IPS DF 19.7 (cell line): Measurements from ENCODE around the gene TADA2A.
"Not testable (repeated sequence)": the region's sequence is repeated elsewhere in the genome, so short reads cannot be mapped to it uniquely, and the experiment has no call there.

Experiments used
- DNase-seq: peaks from one replicate; pipeline ENCODE4 v3.0.0-alpha.2; 2013; ENCODE audit warnings: low read depth, low spot score

Gene TADA2A

GRCh38 chr17:37490638-37491614, 84.2 kb downstream of the TADA2A start:
- no peak for DNase-seq

- no peak for DNase-seq
These were observed 85.5 kb downstream of the TADA2A start for GRCh38 chr17:37492167-37492566.

- DNase-seq = no peak
These were observed 86.8 kb downstream of the TADA2A start for GRCh38 chr17:37493249-37494027.

GRCh38 chr17:37494401-37494831, 87.7 kb downstream of the TADA2A start:
- no peak for DNase-seq

GRCh38 chr17:37494971-37495370, 88.3 kb downstream of the TADA2A start:
- no peak for DNase-seq

- DNase-seq = no peak
These were observed 93.7 kb downstream of the TADA2A start for GRCh38 chr17:37500378-37500777.

- no peak for DNase-seq
These were observed 95.6 kb downstream of the TADA2A start for GRCh38 chr17:37502009-37502936.

- no peak for DNase-seq
These were observed 96.5 kb downstream of the TADA2A start for GRCh38 chr17:37503148-37503547.

GRCh38 chr17:37505333-37505732, 98.6 kb downstream of the TADA2A start:
- DNase-seq = no peak

- no peak for DNase-seq
These were observed 100.0 kb downstream of the TADA2A start for GRCh38 chr17:37506678-37507077.

- no peak for DNase-seq
These were observed 100.4 kb downstream of the TADA2A start for GRCh38 chr17:37507111-37507510.

GRCh38 chr17:37510056-37510455, 103.4 kb downstream of the TADA2A start:
- no peak for DNase-seq

GRCh38 chr17:37511642-37512041, 105.0 kb downstream of the TADA2A start:
- not testable (repeated sequence) for DNase-seq

GRCh38 chr17:37512442-37513068, 105.9 kb downstream of the TADA2A start:
- no peak for DNase-seq

- DNase-seq = no peak
These were observed 107.0 kb downstream of the TADA2A start for GRCh38 chr17:37513711-37514110.

- no peak for DNase-seq
These were observed 109.5 kb downstream of the TADA2A start for GRCh38 chr17:37516127-37516571.

GRCh38 chr17:37517881-37518280, 111.2 kb downstream of the TADA2A start:
- DNase-seq = no peak

- DNase-seq = no peak
These were observed 112.1 kb downstream of the TADA2A start for GRCh38 chr17:37518826-37519225.

GRCh38 chr17:37519251-37519985, 112.7 kb downstream of the TADA2A start:
- DNase-seq = no peak

- no peak for DNase-seq
These were observed 113.5 kb downstream of the TADA2A start for GRCh38 chr17:37520174-37520573.
